Body of pancreas (tissue), 4 donors: ENCODE data around the gene PTPRQ. TPM values are rescaled to one million over a fixed set of nuclear protein-coding genes. Genes with fewer than 3 reads are reported as not detected.

Experiments used
- ATAC-seq: fragments of 150-250 bp; one replicate; pipeline ENCODE4 v1.9.1; 2016
- DNase-seq, 4 donors: peaks; one replicate each; pipeline ENCODE4 v3.0.0-alpha.2; 2019
- H3K27ac ChIP-seq, 4 donors: fragments of 200-600 bp; sonication (generic); 1 replicate in 3 of 4; 2 replicates in 1 of 4; pipeline versions ENCODE4 v1.5.1 to v1.6.1; 2016 to 2019; ENCODE audit warnings: mild to moderate bottlenecking in 1 of 4, mixed read lengths in 1 of 4, moderate library complexity in 1 of 4
- H3K27me3 ChIP-seq, 2 donors: fragments of 200-600 bp; sonication (generic); one replicate each; pipeline ENCODE4 v1.6.0; 2016; ENCODE audit warnings: mild to moderate bottlenecking in 1 of 2
- H3K36me3 ChIP-seq, 2 donors: fragments of 200-600 bp; sonication (generic); replicated peaks in 1 of 2; 2 replicates each; pipeline ENCODE4 v1.5.1; 2016; ENCODE audit warnings: low read depth in 2 of 2; ENCODE audit not compliant: insufficient read depth in 1 of 2
- H3K4me1 ChIP-seq: fragments of 200-600 bp; sonication (generic); one replicate; pipeline ENCODE4 v1.6.0; 2016
- H3K4me3 ChIP-seq, 2 donors: fragments of 200-600 bp; sonication (generic); 1 replicate in 1 of 2; 2 replicates in 1 of 2; pipeline ENCODE4 v1.5.1; 2016 to 2019
- H3K9me3 ChIP-seq, 3 donors: fragments of 200-600 bp; sonication (generic); 1 replicate in 2 of 3; 2 replicates in 1 of 3; pipeline ENCODE4 v1.5.1; 2016
- CTCF ChIP-seq, 7 experiments: fragments of 450-650 bp in 4 of 7; fragments of 200-600 bp in 3 of 7; sonication (generic) in 3 of 7; IDR thresholded peaks; one replicate each; pipeline ENCODE4 v1.5.1; 2016 to 2019; ENCODE audit warnings: antibody characterized with exemption in 7 of 7
- POLR2A ChIP-seq, 3 donors: fragments of 450-650 bp; IDR thresholded peaks; one replicate each; pipeline ENCODE4 v1.6.1; 2016; ENCODE audit warnings: antibody characterized with exemption in 3 of 3, mild to moderate bottlenecking in 2 of 3
- WGBS, 2 donors: methylation state at CpG; one replicate each; pipeline ENCODE4 v1.1.5; 2017; 5-methylcytosine and 5-hydroxymethylcytosine counted together
- intact Hi-C: fragments of 100-400 bp; cut with DNase I; formaldehyde crosslinking; loops from one replicate; pipeline ENCODE4 v1.15.1; 2023
- total RNA-seq, 2 donors: library from RNA; depleted of rRNA; stranded (reverse); fragments of >200 nt; gene quantifications; one replicate each; pipeline ENCODE4 v1.1.0, GENCODE V29; 2016

PTPRQ gene
- total RNA-seq, 2 donors from 2014 or later: 0.52 to 0.66 TPM

DNA sequence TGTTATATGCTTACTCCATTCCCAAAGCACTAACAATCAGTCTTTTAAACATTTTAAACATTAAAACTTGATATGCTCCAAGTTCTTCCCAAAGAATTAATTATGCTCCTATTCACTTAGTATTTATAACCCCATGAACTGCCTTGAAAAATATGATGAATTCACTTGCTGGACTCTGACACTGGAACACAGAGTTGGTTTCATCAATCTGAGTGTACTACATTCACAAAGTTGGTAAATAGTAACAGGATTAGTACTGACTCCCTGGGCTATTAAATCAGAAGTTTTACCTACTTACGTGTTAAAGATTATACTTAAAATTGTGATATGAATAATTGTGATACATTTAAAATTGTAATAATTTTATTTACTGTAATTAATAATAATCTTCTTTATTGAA, 246.1 kb downstream of the PTPRQ start:
- no peak overlapping the region for H3K27ac ChIP-seq
- H3K27me3 ChIP-seq: no peaks in the 10 kb centered on the region
- TF ChIP-seq POLR2A (IDR thresholded peaks at IDR 0.05) (no peak), CTCF (IDR thresholded peaks at IDR 0.05) (no peak)
- no peaks in the 10 kb centered on the region for H3K4me1 ChIP-seq
- no peaks in the 10 kb centered on the region for H3K9me3 ChIP-seq
- no peaks in the 10 kb centered on the region for H3K36me3 ChIP-seq
- intact Hi-C loops: no loop called here
- H3K4me3 ChIP-seq: no peak overlapping the region
- DNase-seq (no peak), ATAC-seq (no peak)
- WGBS, 2 donors: 57 to 66% methylated on average over 1 of the region's 1 CpG

DNA sequence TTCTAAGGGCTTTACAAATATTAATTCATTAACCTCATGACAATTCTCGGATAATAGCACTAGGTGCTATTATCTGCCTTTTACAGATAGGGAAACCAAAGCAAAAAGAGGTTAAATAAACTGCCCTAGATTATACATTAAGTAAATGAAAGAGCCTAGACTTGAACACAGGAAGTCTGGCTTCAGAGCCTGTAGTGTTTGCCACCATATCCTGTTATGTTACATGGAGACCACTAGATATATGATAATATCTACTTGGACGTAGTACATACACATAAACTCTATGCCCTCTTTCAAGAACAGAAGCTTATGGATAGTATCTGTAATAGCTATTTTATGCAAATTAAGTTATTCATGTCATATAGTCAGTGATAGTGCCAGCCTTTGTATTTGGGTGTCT, 246.5 kb downstream of the PTPRQ start:
- WGBS, 2 donors: 40 to 42% methylated on average over 2 of the region's 2 CpGs
- intact Hi-C loops: no loop called here
- no peak for ATAC-seq

GRCh38 chr12:80692114-80692513, 248.1 kb downstream of the PTPRQ start:
- WGBS, 2 donors: 80 to 88% methylated on average over 1 of the region's 1 CpG
- intact Hi-C loops: no loop called here
- Histone ChIP-seq H3K36me3 (no peaks in the 10 kb centered on the region), H3K27ac (no peak overlapping the region), H3K4me3 (no peak overlapping the region), H3K27me3 (no peaks in the 10 kb centered on the region), H3K4me1 (no peaks in the 10 kb centered on the region), H3K9me3 (no peaks in the 10 kb centered on the region)
- TF ChIP-seq POLR2A (IDR thresholded peaks at IDR 0.05) (no peak), CTCF (IDR thresholded peaks at IDR 0.05) (no peak)
- DNase-seq (no peak), ATAC-seq (no peak)

More for the DNA sequence above, 246.5 kb downstream of the PTPRQ start:
- no peaks in the 10 kb centered on the region for H3K36me3 ChIP-seq
- TF ChIP-seq POLR2A (IDR thresholded peaks at IDR 0.05): no peak
- no peak for TF ChIP-seq CTCF (IDR thresholded peaks at IDR 0.05)
- H3K9me3 ChIP-seq: no peaks in the 10 kb centered on the region
- H3K4me1 ChIP-seq: no peaks in the 10 kb centered on the region
- no peak overlapping the region for H3K4me3 ChIP-seq
- DNase-seq: no peak
- no peaks in the 10 kb centered on the region for H3K27me3 ChIP-seq
- H3K27ac ChIP-seq: no peak overlapping the region

- 50% methylated on average over 2 of the region's 2 CpGs for WGBS, 2 donors
- no peak overlapping the region for H3K27ac ChIP-seq
Observed at GRCh38 chr12:80697270-80697887, 253.3 kb downstream of the PTPRQ start.

More at GRCh38 chr12:80697270-80697887, 253.3 kb downstream of the PTPRQ start:
- H3K9me3 ChIP-seq: no peaks in the 10 kb centered on the region
- H3K36me3 ChIP-seq: no peaks in the 10 kb centered on the region
- intact Hi-C loops: no loop called here
- H3K4me1 ChIP-seq: no peaks in the 10 kb centered on the region
- TF ChIP-seq POLR2A (IDR thresholded peaks at IDR 0.05): no peak
- TF ChIP-seq CTCF (IDR thresholded peaks at IDR 0.05): no peak
- no peak for DNase-seq
- no peak for ATAC-seq
- H3K27me3 ChIP-seq: no peaks in the 10 kb centered on the region
- H3K4me3 ChIP-seq: no peak overlapping the region
